ENCODE results near the gene AIRE. TPM values are rescaled to one million over a fixed set of nuclear protein-coding genes. Genes with fewer than 3 reads are reported as not detected.

AIRE gene
- total and polyA plus RNA-seq, 2 of the 13 experiments (the other 11 are each of a cell fraction or from before 2014, with no cell fraction given): not detected

GRCh38 chr21:44312089-44312488 lies 26.4 kb downstream of the AIRE start:
- no peak overlapping the region for H3K4me3 ChIP-seq (replicated peaks in 1 of 3; ENCODE audit: insufficient read depth in 1 of 3, low read depth in 2 of 3, low read length in 3 of 3)
- H3K27ac ChIP-seq (ENCODE audit: extremely low read length, insufficient read depth, low read length): no peak overlapping the region
- 0 out of 2 replicates have a peak, but pooled peaks cover 5% of the 10 kb centered on the region for H4K20me1 ChIP-seq (ENCODE audit: insufficient read depth, low read length)
- H3K27me3 ChIP-seq (ENCODE audit: control insufficient read depth in 1 of 2, insufficient read depth in 2 of 2, low read length in 2 of 2): no peaks in the 10 kb centered on the region
- in situ Hi-C loops (cut with HindIII; ENCODE audit: extremely low pct_ligation_motif_present, low pct_unique_long_range_greater_than_20kb): no loop called here
- intact Hi-C loops (cut with micrococcal nuclease; ENCODE audit: unreplicated experiment): no loop called here
- BruUV-seq (replicated peaks): no TSS peak
- no peak overlapping the region for H3K4me2 ChIP-seq (ENCODE audit: low read depth, low read length)
- H3K79me2 ChIP-seq (ENCODE audit: insufficient read depth, low read length): no peaks in the 10 kb centered on the region
- WGBS (ENCODE audit: low lambda C conversion rate): 98% methylated on average over 16 of the region's 22 CpGs
- H2AFZ ChIP-seq (ENCODE audit: low read length): no peak overlapping the region
- H3K36me3 ChIP-seq (replicated peaks in 1 of 2; ENCODE audit: control insufficient read depth in 1 of 2, insufficient read depth in 2 of 2, low read length in 2 of 2): peaks cover 36 to 68% of the 10 kb centered on the region in 2 experiments; a peak in 4 of 5 replicates
- ChIA-PET CTCF (ENCODE audit: low intra/inter-chr PET ratio, low total read pairs) (no interaction called here), POLR2A (no interaction called here)
- H3K9me3 ChIP-seq (ENCODE audit: low read length): no peaks in the 10 kb centered on the region
- no peak for TF ChIP-seq ZNF337 (CRISPR knock-in tag; IDR thresholded peaks at IDR 0.05; ENCODE audit: borderline replicate concordance, low read depth)
- no peak for TF ChIP-seq E2F1 (CRISPR knock-in tag; IDR thresholded peaks at IDR 0.05)
- TF ChIP-seq RBFOX2 (IDR thresholded peaks at IDR 0.05; ENCODE audit: low read depth, low read length): peak; percentile 46; the same call in 1 of the 2 replicates
- TF ChIP-seq MIER2 (CRISPR knock-in tag; IDR thresholded peaks at IDR 0.05): no peak
- no peak for TF ChIP-seq ZNF710 (CRISPR knock-in tag; IDR thresholded peaks at IDR 0.05; ENCODE audit: borderline replicate concordance)
- no peak for FAIRE-seq
- ATAC-seq: no peak
- no peak for DNase-seq (ENCODE audit: low spot score)
- no peaks in the 10 kb centered on the region for H3K4me1 ChIP-seq (ENCODE audit: insufficient read depth, low read length)
- H3K9ac ChIP-seq (ENCODE audit: insufficient read depth, low read depth, low read length): no peak overlapping the region

- H3K36me3 ChIP-seq (replicated peaks in 1 of 2; ENCODE audit: control insufficient read depth in 1 of 2, insufficient read depth in 2 of 2, low read length in 2 of 2): peaks cover 40 to 66% of the 10 kb centered on the region in 2 experiments; a peak in 4 of 5 replicates
- ChIA-PET CTCF (ENCODE audit: low intra/inter-chr PET ratio, low total read pairs) (no interaction called here), POLR2A (no interaction called here)
- no peaks in the 10 kb centered on the region for H3K79me2 ChIP-seq (ENCODE audit: insufficient read depth, low read length)
- in situ Hi-C loops (cut with HindIII; ENCODE audit: extremely low pct_ligation_motif_present, low pct_unique_long_range_greater_than_20kb) (no loop called here), intact Hi-C loops (cut with micrococcal nuclease; ENCODE audit: unreplicated experiment) (no loop called here)
- no peaks in the 10 kb centered on the region for H3K9me3 ChIP-seq (ENCODE audit: low read length)
- H3K27ac ChIP-seq (ENCODE audit: extremely low read length, insufficient read depth, low read length): no peak overlapping the region
- BruUV-seq (replicated peaks): no TSS peak
- H3K27me3 ChIP-seq (ENCODE audit: control insufficient read depth in 1 of 2, insufficient read depth in 2 of 2, low read length in 2 of 2): no peaks in the 10 kb centered on the region
- H3K4me2 ChIP-seq (ENCODE audit: low read depth, low read length): no peak overlapping the region
- no peak overlapping the region for H2AFZ ChIP-seq (ENCODE audit: low read length)
- H3K4me1 ChIP-seq (ENCODE audit: insufficient read depth, low read length): no peaks in the 10 kb centered on the region
- H4K20me1 ChIP-seq (ENCODE audit: insufficient read depth, low read length): 0 out of 2 replicates have a peak, but pooled peaks cover 5% of the 10 kb centered on the region
- no peak for DNase-seq (ENCODE audit: low spot score)
- ATAC-seq: no peak
- no peak overlapping the region for H3K9ac ChIP-seq (ENCODE audit: insufficient read depth, low read depth, low read length)
- no peak for TF ChIP-seq ZNF781 (CRISPR knock-in tag; IDR thresholded peaks at IDR 0.05; ENCODE audit: borderline replicate concordance, not compliant biosample characterization)
- TF ChIP-seq ZNF768 (CRISPR knock-in tag; IDR thresholded peaks at IDR 0.05): 0 out of 2 replicates have a peak, but pooled peaks have one; percentile 4
- WGBS (ENCODE audit: low lambda C conversion rate): no CpG with 5 or more reads among the region's 19 CpGs
- no peak overlapping the region for H3K4me3 ChIP-seq (replicated peaks in 1 of 3; ENCODE audit: insufficient read depth in 1 of 3, low read depth in 2 of 3, low read length in 3 of 3)
- FAIRE-seq: no peak
These were observed 27.0 kb downstream of the AIRE start for GRCh38 chr21:44312716-44313115.

All from HepG2 (cell line).